ENCODE measurements around the gene ADAMTS10.
"Not testable (repeated sequence)": the region's sequence is repeated elsewhere in the genome, so short reads cannot be mapped to it uniquely, and the experiment has no call there.

Gene ADAMTS10

GRCh38 chr19:8610041-8610935, at the start of gene ADAMTS10:
TSS of gene ADAMTS10 (minus strand) at chr19:8610715. CDS start at chr19:8605710, 5,005 bp downstream.
- DNase-seq = no peak

- no peak for DNase-seq
These were observed 49.4 kb upstream of the ADAMTS10 start for GRCh38 chr19:8659905-8660304.

GRCh38 chr19:8657869-8658268, 47.4 kb upstream of the ADAMTS10 start:
- no peak for DNase-seq

- DNase-seq = no peak
These were observed 44.8 kb upstream of the ADAMTS10 start for GRCh38 chr19:8655340-8655709.

GRCh38 chr19:8654591-8655339, 44.2 kb upstream of the ADAMTS10 start:
- DNase-seq = no peak

- no peak for DNase-seq
These were observed 37.7 kb upstream of the ADAMTS10 start for GRCh38 chr19:8648240-8648639.

- DNase-seq = no peak
These were observed 33.5 kb upstream of the ADAMTS10 start for GRCh38 chr19:8643860-8644653.

GRCh38 chr19:8642561-8642960, 32.0 kb upstream of the ADAMTS10 start:
- no peak for DNase-seq

GRCh38 chr19:8641908-8642547, 31.5 kb upstream of the ADAMTS10 start:
- no peak for DNase-seq

- DNase-seq = no peak
These were observed 30.8 kb upstream of the ADAMTS10 start for GRCh38 chr19:8641221-8641907.

GRCh38 chr19:8640402-8641004, 30.0 kb upstream of the ADAMTS10 start:
- no peak for DNase-seq

- DNase-seq = no peak
These were observed 29.4 kb upstream of the ADAMTS10 start for GRCh38 chr19:8639821-8640401.

- no peak for DNase-seq
These were observed 27.6 kb upstream of the ADAMTS10 start for GRCh38 chr19:8638078-8638619.

GRCh38 chr19:8637070-8637469, 26.6 kb upstream of the ADAMTS10 start:
- not testable (repeated sequence) for DNase-seq

- DNase-seq = no peak
These were observed 24.9 kb upstream of the ADAMTS10 start for GRCh38 chr19:8635422-8635821.

GRCh38 chr19:8631425-8631819, 20.9 kb upstream of the ADAMTS10 start:
- DNase-seq = no peak

GRCh38 chr19:8630796-8631424, 20.4 kb upstream of the ADAMTS10 start:
- no peak for DNase-seq

GRCh38 chr19:8629996-8630683, 19.6 kb upstream of the ADAMTS10 start, which contains the start of gene NFILZ:
TSS of gene NFILZ (plus strand) at chr19:8630633. CDS start at chr19:8676766, 46,133 bp downstream.
- no peak for DNase-seq

GRCh38 chr19:8629184-8629583, 18.7 kb upstream of the ADAMTS10 start:
- DNase-seq = no peak

- DNase-seq = no peak
These were observed 16.3 kb upstream of the ADAMTS10 start for GRCh38 chr19:8626842-8627241.

All from NCI-H1417 treated with DMSO at 0.1 percent for 48 hours (cell line).